ENCODE measurements around the gene TRIL. TPM values are rescaled to one million over a fixed set of nuclear protein-coding genes. Genes with fewer than 3 reads are reported as not detected.

Gene TRIL, protein sequence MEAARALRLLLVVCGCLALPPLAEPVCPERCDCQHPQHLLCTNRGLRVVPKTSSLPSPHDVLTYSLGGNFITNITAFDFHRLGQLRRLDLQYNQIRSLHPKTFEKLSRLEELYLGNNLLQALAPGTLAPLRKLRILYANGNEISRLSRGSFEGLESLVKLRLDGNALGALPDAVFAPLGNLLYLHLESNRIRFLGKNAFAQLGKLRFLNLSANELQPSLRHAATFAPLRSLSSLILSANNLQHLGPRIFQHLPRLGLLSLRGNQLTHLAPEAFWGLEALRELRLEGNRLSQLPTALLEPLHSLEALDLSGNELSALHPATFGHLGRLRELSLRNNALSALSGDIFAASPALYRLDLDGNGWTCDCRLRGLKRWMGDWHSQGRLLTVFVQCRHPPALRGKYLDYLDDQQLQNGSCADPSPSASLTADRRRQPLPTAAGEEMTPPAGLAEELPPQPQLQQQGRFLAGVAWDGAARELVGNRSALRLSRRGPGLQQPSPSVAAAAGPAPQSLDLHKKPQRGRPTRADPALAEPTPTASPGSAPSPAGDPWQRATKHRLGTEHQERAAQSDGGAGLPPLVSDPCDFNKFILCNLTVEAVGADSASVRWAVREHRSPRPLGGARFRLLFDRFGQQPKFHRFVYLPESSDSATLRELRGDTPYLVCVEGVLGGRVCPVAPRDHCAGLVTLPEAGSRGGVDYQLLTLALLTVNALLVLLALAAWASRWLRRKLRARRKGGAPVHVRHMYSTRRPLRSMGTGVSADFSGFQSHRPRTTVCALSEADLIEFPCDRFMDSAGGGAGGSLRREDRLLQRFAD
- total RNA-seq = 1 to 10 TPM in 1 of 2 donors, under 1 TPM in 1; 0.83 to 4.4 TPM

DNA sequence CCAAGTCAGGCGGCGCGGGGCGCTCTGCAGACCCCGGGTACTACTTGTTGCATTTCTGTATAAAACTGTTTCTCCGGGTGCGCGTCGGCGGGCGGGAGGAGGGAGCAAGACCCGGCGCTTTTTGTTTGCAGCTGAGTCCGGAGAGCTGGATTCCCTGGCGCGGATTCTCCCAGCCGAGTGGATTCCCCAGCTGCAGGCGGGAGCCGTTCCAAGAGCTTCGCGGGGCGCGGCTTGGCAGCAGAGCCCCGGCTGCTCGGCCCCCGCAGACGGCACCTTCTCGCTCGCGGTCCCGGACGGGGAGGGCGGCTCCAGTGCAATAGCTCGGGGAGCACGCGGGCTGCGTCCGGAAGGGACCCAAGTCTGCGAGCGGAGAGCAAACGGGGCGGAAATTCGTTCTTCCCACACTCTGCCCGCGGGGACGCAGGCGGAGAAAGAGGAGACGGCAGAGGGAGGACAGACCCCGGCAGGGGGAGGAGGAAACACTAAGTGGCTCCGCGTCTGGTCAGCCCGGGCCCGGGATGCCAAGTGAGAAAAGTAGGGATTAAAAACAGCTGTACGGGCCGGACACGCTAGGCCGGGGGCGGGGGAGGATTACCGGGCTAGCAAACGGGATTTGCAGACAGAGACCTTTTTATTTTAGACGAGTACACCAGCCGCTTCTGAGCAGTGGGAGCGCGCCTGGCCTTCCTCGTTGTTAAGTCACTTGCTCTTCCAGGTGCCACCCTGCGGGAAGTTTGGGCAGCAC is at the start of gene TRIL:
TRIL (minus strand) TSS at position 96 of the 745 bp plus-strand sequence. CDS start 284 bp downstream, outside the sequence.
- peak; percentile 72 for DNase-seq (ENCODE audit: low spot score)
- H3K27me3 ChIP-seq = no peaks in the 10 kb centered on the region
- no peaks in the 10 kb centered on the region for H3K36me3 ChIP-seq
- peaks cover 0 to 44% of the 10 kb centered on the region in 2 donors for H3K4me1 ChIP-seq
- TF ChIP-seq, protein P1, sequence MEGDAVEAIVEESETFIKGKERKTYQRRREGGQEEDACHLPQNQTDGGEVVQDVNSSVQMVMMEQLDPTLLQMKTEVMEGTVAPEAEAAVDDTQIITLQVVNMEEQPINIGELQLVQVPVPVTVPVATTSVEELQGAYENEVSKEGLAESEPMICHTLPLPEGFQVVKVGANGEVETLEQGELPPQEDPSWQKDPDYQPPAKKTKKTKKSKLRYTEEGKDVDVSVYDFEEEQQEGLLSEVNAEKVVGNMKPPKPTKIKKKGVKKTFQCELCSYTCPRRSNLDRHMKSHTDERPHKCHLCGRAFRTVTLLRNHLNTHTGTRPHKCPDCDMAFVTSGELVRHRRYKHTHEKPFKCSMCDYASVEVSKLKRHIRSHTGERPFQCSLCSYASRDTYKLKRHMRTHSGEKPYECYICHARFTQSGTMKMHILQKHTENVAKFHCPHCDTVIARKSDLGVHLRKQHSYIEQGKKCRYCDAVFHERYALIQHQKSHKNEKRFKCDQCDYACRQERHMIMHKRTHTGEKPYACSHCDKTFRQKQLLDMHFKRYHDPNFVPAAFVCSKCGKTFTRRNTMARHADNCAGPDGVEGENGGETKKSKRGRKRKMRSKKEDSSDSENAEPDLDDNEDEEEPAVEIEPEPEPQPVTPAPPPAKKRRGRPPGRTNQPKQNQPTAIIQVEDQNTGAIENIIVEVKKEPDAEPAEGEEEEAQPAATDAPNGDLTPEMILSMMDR (IDR thresholded peaks at IDR 0.05) = no peak
- H3K9me3 ChIP-seq = no peaks in the 10 kb centered on the region
- peak within 1 kb of the TSS; percentile 40 to 62 for H3K27ac ChIP-seq
- H3K4me3 ChIP-seq = peak within 1 kb of the TSS; percentile 42 to 65

DNA sequence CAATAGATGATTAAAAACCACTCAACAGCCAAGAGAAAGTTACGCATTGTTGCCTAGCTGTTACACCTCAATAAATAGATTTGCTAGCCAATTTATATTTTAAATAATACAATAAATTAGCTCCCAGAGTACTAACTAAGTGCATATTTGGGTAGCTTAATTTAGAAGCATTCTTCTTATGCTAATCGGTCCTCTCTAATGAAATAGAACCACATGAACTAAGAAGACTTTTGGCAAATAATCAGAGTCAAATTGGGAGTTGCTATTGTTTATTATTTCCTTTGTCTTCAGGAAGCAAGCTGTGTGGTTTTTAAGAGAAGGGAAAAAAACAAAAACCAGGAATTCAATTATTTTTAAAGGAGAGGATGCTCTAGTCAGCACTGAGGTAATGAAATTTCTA is 49.0 kb upstream of the TRIL start:
- Histone ChIP-seq H3K27me3 (no peaks in the 10 kb centered on the region), H3K36me3 (no peaks in the 10 kb centered on the region), H3K9me3 (no peaks in the 10 kb centered on the region), H3K4me1 (no peaks in the 10 kb centered on the region), H3K4me3 (no peak overlapping the region), H3K27ac (no peak overlapping the region)
- TF ChIP-seq, protein P1 (IDR thresholded peaks at IDR 0.05) = no peak
- DNase-seq (ENCODE audit: low spot score) = no peak

DNA sequence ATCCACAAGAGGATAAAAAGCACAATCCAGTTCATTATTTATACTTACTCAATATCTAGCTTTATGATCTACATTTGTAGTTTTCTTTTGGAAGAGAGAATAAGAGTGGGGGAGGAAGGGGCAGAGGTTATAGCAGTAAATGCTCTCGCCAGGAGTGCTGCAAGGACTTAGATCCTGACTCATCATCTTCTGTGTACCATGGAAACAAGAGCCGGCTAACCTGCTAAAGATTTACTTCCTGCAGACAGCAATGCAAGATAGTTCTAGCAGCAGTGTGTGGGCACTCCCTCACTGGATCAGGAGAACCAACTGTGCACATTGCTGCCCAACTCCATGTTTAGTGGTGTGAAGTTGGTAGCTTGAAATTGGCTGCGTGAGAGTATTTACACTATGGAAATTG is 47.7 kb upstream of the TRIL start:
- H3K27me3 ChIP-seq = no peaks in the 10 kb centered on the region
- H3K4me1 ChIP-seq = no peaks in the 10 kb centered on the region
- TF ChIP-seq, protein P1 (IDR thresholded peaks at IDR 0.05) = no peak
- no peak overlapping the region for H3K4me3 ChIP-seq
- no peaks in the 10 kb centered on the region for H3K36me3 ChIP-seq
- H3K9me3 ChIP-seq = no peaks in the 10 kb centered on the region
- no peak for DNase-seq (ENCODE audit: low spot score)
- no peak overlapping the region for H3K27ac ChIP-seq

DNA sequence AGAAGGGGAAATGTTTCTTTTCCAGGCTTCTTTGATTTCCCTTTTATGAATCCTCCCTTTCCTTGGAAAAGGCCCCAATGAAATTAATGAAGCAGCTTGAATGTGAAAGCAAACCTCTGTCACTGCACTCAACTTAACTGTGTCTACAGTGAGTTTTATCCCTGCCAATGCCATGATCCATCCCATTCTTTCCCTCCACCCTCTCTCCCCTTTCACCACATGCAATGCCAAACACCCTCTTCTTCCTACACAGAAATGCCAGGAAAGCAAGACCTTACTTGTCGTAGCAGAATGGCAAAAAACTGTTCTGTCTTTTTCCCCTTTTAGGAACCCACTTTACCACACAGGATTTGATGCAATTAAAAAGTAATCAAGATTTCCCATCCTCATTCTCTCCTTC is 47.3 kb upstream of the TRIL start:
- no peaks in the 10 kb centered on the region for H3K27me3 ChIP-seq
- no peaks in the 10 kb centered on the region for H3K36me3 ChIP-seq
- TF ChIP-seq, protein P1 (IDR thresholded peaks at IDR 0.05) = no peak
- H3K9me3 ChIP-seq = no peaks in the 10 kb centered on the region
- no peak for DNase-seq (ENCODE audit: low spot score)
- H3K27ac ChIP-seq = no peak overlapping the region
- H3K4me3 ChIP-seq = no peak overlapping the region
- peaks cover 0 to under 1% of the 10 kb centered on the region in 2 donors for H3K4me1 ChIP-seq

DNA sequence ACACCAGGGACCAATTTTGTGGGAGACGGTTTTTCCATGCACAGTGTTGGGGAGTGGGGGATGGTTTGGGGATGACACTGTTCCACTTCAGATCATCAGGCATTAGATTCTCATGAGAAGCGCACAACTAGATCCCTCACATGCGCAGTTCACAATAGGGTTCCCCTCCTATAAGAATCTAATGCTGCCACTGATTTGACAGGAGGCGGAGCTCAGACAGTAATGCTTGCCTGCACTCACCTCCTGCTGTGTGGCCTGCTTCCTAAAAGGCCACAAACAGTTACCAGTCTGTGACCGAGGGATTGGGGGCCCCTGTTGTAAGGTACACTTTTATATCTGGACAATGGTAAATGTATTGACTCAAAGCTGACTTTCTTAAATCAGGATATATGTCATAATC is 45.6 kb upstream of the TRIL start:
- Histone ChIP-seq H3K4me1 (peaks cover 0 to 13% of the 10 kb centered on the region in 2 donors), H3K4me3 (no peak overlapping the region), H3K36me3 (no peaks in the 10 kb centered on the region), H3K27me3 (no peaks in the 10 kb centered on the region), H3K9me3 (no peaks in the 10 kb centered on the region), H3K27ac (no peak overlapping the region)
- DNase-seq (ENCODE audit: low spot score) = no peak
- TF ChIP-seq, protein P1 (IDR thresholded peaks at IDR 0.05) = no peak
